ENCODE data around the gene CUEDC2.

CUEDC2 gene

DNA sequence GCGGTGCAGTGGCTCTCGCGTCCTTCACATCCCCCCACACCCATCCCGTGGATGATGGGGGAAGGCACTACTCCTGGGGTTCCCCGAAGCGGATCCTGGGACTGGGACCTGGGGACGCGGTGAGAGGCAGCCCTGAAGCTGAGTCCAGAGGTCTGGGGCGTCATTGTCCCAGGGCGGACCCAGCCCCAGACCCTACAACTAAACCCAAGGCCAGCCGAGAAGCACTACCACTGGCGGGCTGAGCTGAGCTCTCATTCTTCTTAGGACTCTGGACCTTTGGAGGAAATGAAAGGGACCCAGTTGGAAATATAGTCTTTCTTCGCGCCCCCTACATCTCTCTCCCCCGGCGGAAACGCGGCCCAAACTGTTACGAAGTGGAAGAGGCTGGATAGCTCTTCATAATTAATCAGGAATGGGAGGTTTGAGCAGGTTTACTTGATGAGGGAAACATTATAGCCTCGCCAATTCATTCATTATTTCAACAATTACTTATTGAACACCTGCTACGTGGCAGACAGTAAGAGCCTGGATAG, 12.1 kb downstream of the CUEDC2 start:
- Histone ChIP-seq H3K36me3 (ENCODE audit: control insufficient read depth, low read length) (peaks cover 19% of the 10 kb centered on the region), H3K79me2 (ENCODE audit: control insufficient read depth, low read length) (peaks cover 21% of the 10 kb centered on the region)

GRCh38 chr10:102419269-102420180, 12.8 kb downstream of the CUEDC2 start:
- H3K4me3 ChIP-seq (ENCODE audit: low read length), result peak overlapping the region; percentile 88
- no peaks in the 10 kb centered on the region for H3K9me3 ChIP-seq (ENCODE audit: control insufficient read depth, insufficient read depth, low read length)
- H4K20me1 ChIP-seq (ENCODE audit: control insufficient read depth, insufficient read depth, low read depth, low read length), result no peaks in the 10 kb centered on the region
- peaks cover 37% of the 10 kb centered on the region for H3K4me1 ChIP-seq (ENCODE audit: control insufficient read depth, low read length)
- H3K4me2 ChIP-seq (ENCODE audit: low read length), result peak overlapping the region; percentile 93
- H3F3A ChIP-seq (ENCODE audit: control insufficient read depth, insufficient read depth), result peaks cover 7% of the 10 kb centered on the region; the same call in 1 of the 2 replicates
- peaks cover 21% of the 10 kb centered on the region for H3K79me2 ChIP-seq (ENCODE audit: control insufficient read depth, low read length)
- H3K9me2 ChIP-seq (replicated peaks; ENCODE audit: control insufficient read depth, low read length), result no peaks in the 10 kb centered on the region
- peaks cover 6% of the 10 kb centered on the region for H3K27me3 ChIP-seq (ENCODE audit: control insufficient read depth, low read length)
- H3K36me3 ChIP-seq (ENCODE audit: control insufficient read depth, low read length), result peaks cover 18% of the 10 kb centered on the region
- TF ChIP-seq CTCF (IDR thresholded peaks at IDR 0.05; ENCODE audit: low read depth, low read length, poor library complexity, severe bottlenecking) (no peak), EZH2phosphoT487 (IDR thresholded peaks at IDR 0.05; ENCODE audit: borderline replicate concordance, low read length) (no peak)
- H3K27ac ChIP-seq (ENCODE audit: low read depth, low read length), result peak overlapping the region; percentile 68

More for the DNA sequence above, 12.1 kb downstream of the CUEDC2 start:
- peak overlapping the region; percentile 68 for H3K27ac ChIP-seq (ENCODE audit: low read depth, low read length)
- H3K27me3 ChIP-seq (ENCODE audit: control insufficient read depth, low read length), result peaks cover 6% of the 10 kb centered on the region
- no peaks in the 10 kb centered on the region for H4K20me1 ChIP-seq (ENCODE audit: control insufficient read depth, insufficient read depth, low read depth, low read length)
- H3K4me2 ChIP-seq (ENCODE audit: low read length), result peak overlapping the region; percentile 93
- peak; percentile 20 for TF ChIP-seq CTCF (IDR thresholded peaks at IDR 0.05; ENCODE audit: low read depth, low read length, poor library complexity, severe bottlenecking)
- TF ChIP-seq EZH2phosphoT487 (IDR thresholded peaks at IDR 0.05; ENCODE audit: borderline replicate concordance, low read length), result no peak
- peaks cover 7% of the 10 kb centered on the region; the same call in 1 of the 2 replicates for H3F3A ChIP-seq (ENCODE audit: control insufficient read depth, insufficient read depth)
- H3K9me2 ChIP-seq (replicated peaks; ENCODE audit: control insufficient read depth, low read length), result no peaks in the 10 kb centered on the region
- H3K4me3 ChIP-seq (ENCODE audit: low read length), result peak overlapping the region; percentile 88
- H3K9me3 ChIP-seq (ENCODE audit: control insufficient read depth, insufficient read depth, low read length), result no peaks in the 10 kb centered on the region
- H3K4me1 ChIP-seq (ENCODE audit: control insufficient read depth, low read length), result peaks cover 37% of the 10 kb centered on the region

- Histone ChIP-seq H3K79me2 (ENCODE audit: control insufficient read depth, low read length) (peaks cover 21% of the 10 kb centered on the region), H3K4me2 (ENCODE audit: low read length) (peak within 1 kb of the TSS; percentile 93), H3K36me3 (ENCODE audit: control insufficient read depth, low read length) (peaks cover 10% of the 10 kb centered on the region), H4K20me1 (ENCODE audit: control insufficient read depth, insufficient read depth, low read depth, low read length) (no peaks in the 10 kb centered on the region), H3K4me3 (ENCODE audit: low read length) (peak within 1 kb of the TSS; percentile 88), H3K4me1 (ENCODE audit: control insufficient read depth, low read length) (peaks cover 37% of the 10 kb centered on the region), H3K9me3 (ENCODE audit: control insufficient read depth, insufficient read depth, low read length) (no peaks in the 10 kb centered on the region), H3K27me3 (ENCODE audit: control insufficient read depth, low read length) (peaks cover 6% of the 10 kb centered on the region), H3K9me2 (replicated peaks; ENCODE audit: control insufficient read depth, low read length) (no peaks in the 10 kb centered on the region), H3F3A (ENCODE audit: control insufficient read depth, insufficient read depth) (peaks cover 7% of the 10 kb centered on the region; the same call in 1 of the 2 replicates), H3K27ac (ENCODE audit: low read depth, low read length) (no peak within 1 kb of the TSS)
- TF ChIP-seq CTCF (IDR thresholded peaks at IDR 0.05; ENCODE audit: low read depth, low read length, poor library complexity, severe bottlenecking), result no peak
- TF ChIP-seq EZH2phosphoT487 (IDR thresholded peaks at IDR 0.05; ENCODE audit: borderline replicate concordance, low read length), result no peak
Measured at GRCh38 chr10:102418622-102419268, 13.6 kb downstream of the CUEDC2 start, which contains the start of gene PSD. Gene PSD (minus strand): TSS chr10:102418785. CDS start chr10:102417038, 1,747 bp downstream.

All from DOHH2 (cell line).